Liver (tissue), 9 donors: ENCODE data around the gene RBM18. TPM values are rescaled to one million over a fixed set of nuclear protein-coding genes. Genes with fewer than 3 reads are reported as not detected.

Experiments
- DNase-seq: peaks from one replicate; pipeline ENCODE4 v3.0.0-alpha.2; 2017; ENCODE audit warnings: low spot score
- H3K27ac ChIP-seq, 2 donors: one replicate each; pipeline ENCODE4 v1.7.0; 2013; ENCODE audit warnings: inconsistent platforms in 2 of 2, low read length in 2 of 2, control low read depth in 1 of 2, low read depth in 1 of 2, mild to moderate bottlenecking in 1 of 2
- H3K27me3 ChIP-seq, 4 donors: one replicate each; pipeline versions ENCODE4 v1.6.1 to v1.7.0; 2013; ENCODE audit warnings: low read length in 3 of 4, inconsistent platforms in 1 of 4, mild to moderate bottlenecking in 1 of 4, moderate library complexity in 1 of 4; ENCODE audit not compliant: control insufficient read depth in 4 of 4, insufficient read depth in 4 of 4
- H3K36me3 ChIP-seq, 4 donors: one replicate each; pipeline versions ENCODE4 v1.6.1 to v1.7.0; 2013; ENCODE audit warnings: low read length in 3 of 4, mild to moderate bottlenecking in 3 of 4, low read depth in 1 of 4, moderate library complexity in 1 of 4; ENCODE audit not compliant: control insufficient read depth in 4 of 4, insufficient read depth in 3 of 4
- H3K4me1 ChIP-seq, 4 donors: one replicate each; pipeline versions ENCODE4 v1.6.1 to v1.7.0; 2013; ENCODE audit warnings: low read length in 3 of 4, mild to moderate bottlenecking in 3 of 4, moderate library complexity in 1 of 4; ENCODE audit not compliant: control insufficient read depth in 4 of 4, insufficient read depth in 4 of 4
- H3K4me3 ChIP-seq, 3 donors: one replicate each; pipeline versions ENCODE4 v1.6.1 to v1.7.0; 2013; ENCODE audit warnings: low read length in 3 of 3, control low read depth in 1 of 3, low read depth in 1 of 3, mild to moderate bottlenecking in 1 of 3
- H3K9ac ChIP-seq, 2 donors: one replicate each; pipeline ENCODE4 v1.7.0; 2013; ENCODE audit warnings: low read length in 2 of 2, mild to moderate bottlenecking in 2 of 2, moderate library complexity in 2 of 2, control low read depth in 1 of 2, low read depth in 1 of 2
- H3K9me3 ChIP-seq, 4 donors: one replicate each; pipeline versions ENCODE4 v1.6.1 to v1.7.0; 2013; ENCODE audit warnings: low read length in 3 of 4; ENCODE audit not compliant: control insufficient read depth in 4 of 4
- ATF3 ChIP-seq: IDR thresholded peaks from 2 replicates; pipeline ENCODE4 v1.6.1; 2016; ENCODE audit warnings: antibody characterized with exemption
- CTCF ChIP-seq: fragments of 150-350 bp; IDR thresholded peaks from 2 replicates; pipeline ENCODE4 v1.5.1; 2017; ENCODE audit warnings: improper control_type of control experiment, low read depth, low read length; ENCODE audit not compliant: missing input control
- FOXA1 ChIP-seq: IDR thresholded peaks from 2 replicates; pipeline ENCODE4 v1.6.1; 2016; ENCODE audit warnings: antibody characterized with exemption
- FOXA2 ChIP-seq: IDR thresholded peaks from 2 replicates; pipeline ENCODE4 v1.6.1; 2016; ENCODE audit warnings: antibody characterized with exemption
- GABPA ChIP-seq, 2 donors: IDR thresholded peaks in 1 of 2; conservative IDR thresholded peaks in 1 of 2; 2 replicates each; pipeline ENCODE4 v1.6.1; 2016; ENCODE audit warnings: antibody characterized with exemption in 2 of 2, mild to moderate bottlenecking in 1 of 2, moderate library complexity in 1 of 2
- HNF4A ChIP-seq, 2 donors: conservative IDR thresholded peaks; 2 replicates each; pipeline ENCODE4 v1.6.1; 2016; ENCODE audit warnings: antibody characterized with exemption in 2 of 2, mild to moderate bottlenecking in 2 of 2
- JUND ChIP-seq, 2 donors: IDR thresholded peaks; 2 replicates each; pipeline ENCODE4 v1.6.1; 2016; ENCODE audit warnings: antibody characterized with exemption in 2 of 2
- MAX ChIP-seq: IDR thresholded peaks from 2 replicates; pipeline ENCODE4 v1.6.1; 2016; ENCODE audit warnings: antibody characterized with exemption
- NR2F2 ChIP-seq: IDR thresholded peaks from 2 replicates; pipeline ENCODE4 v1.6.1; 2016; ENCODE audit warnings: antibody characterized with exemption
- RAD21 ChIP-seq, 2 donors: IDR thresholded peaks; 2 replicates each; pipeline ENCODE4 v1.6.1; 2016; ENCODE audit warnings: antibody characterized with exemption in 2 of 2, mild to moderate bottlenecking in 2 of 2
- REST ChIP-seq: IDR thresholded peaks from 2 replicates; pipeline ENCODE4 v1.6.1; 2016; ENCODE audit warnings: antibody characterized with exemption, mild to moderate bottlenecking
- RXRA ChIP-seq, 2 donors: IDR thresholded peaks; 2 replicates each; pipeline ENCODE4 v1.6.1; 2017 to 2018; ENCODE audit warnings: antibody characterized with exemption in 2 of 2, mild to moderate bottlenecking in 1 of 2
- SP1 ChIP-seq: IDR thresholded peaks from 2 replicates; pipeline ENCODE4 v1.6.1; 2018; ENCODE audit warnings: antibody characterized with exemption, mild to moderate bottlenecking
- TAF1 ChIP-seq: conservative IDR thresholded peaks from 2 replicates; pipeline ENCODE4 v1.6.1; 2016; ENCODE audit warnings: antibody characterized with exemption, mild to moderate bottlenecking
- ZBTB33 ChIP-seq: IDR thresholded peaks from 2 replicates; pipeline ENCODE4 v1.6.1; 2016; ENCODE audit warnings: antibody characterized with exemption
- WGBS: extraction: QIAGEN DNeasy Blood & Tissue Kit; methylation state at CpG from one replicate; pipeline ENCODE4 v1.1.7; 2013; 5-methylcytosine and 5-hydroxymethylcytosine counted together
- polyA plus RNA-seq, 2 donors: library from polyadenylated mRNA; stranded (reverse) in 1 of 2; unstranded in 1 of 2; fragments of 200-250 nt in 1 of 2; fragments of >200 nt in 1 of 2; fragmentation: Nextera tagmentation in 1 of 2; extraction: Ambion mirVana in 1 of 2; gene quantifications; one replicate each; pipeline versions ENCODE4 v1.2.1 to v1.2.3, GENCODE V29; 2013 to 2015
- total RNA-seq, 2 donors: library from RNA; depleted of rRNA; stranded (reverse); fragments of >200 nt; gene quantifications; one replicate each; pipeline ENCODE4 v1.2.3, GENCODE V29; 2014
- donor health status: healthy.
- donor health status: healthy.
- donor health status: healthy.
- donor health status: healthy.
- donor health status: healthy.

RBM18 gene
- total and polyA plus RNA-seq, 4 donors: 3.4 to 7.7 (median 5.5) TPM

GRCh38 chr9:122244349-122244748, 20.3 kb downstream of the RBM18 start:
- Histone ChIP-seq H3K4me3 (no peak overlapping the region), H3K36me3 (peaks cover 7 to 75% (median 64%) of the 10 kb centered on the region in 4 donors), H3K9ac (no peak overlapping the region), H3K9me3 (no peaks in the 10 kb centered on the region), H3K27ac (no peak overlapping the region), H3K27me3 (no peaks in the 10 kb centered on the region), H3K4me1 (no peaks in the 10 kb centered on the region)
- DNase-seq: no peak
- TF ChIP-seq FOXA1: no peak
- TF ChIP-seq JUND (IDR thresholded peaks at IDR 0.05): no peak
- TF ChIP-seq ATF3: no peak
- no peak for TF ChIP-seq NR2F2
- TF ChIP-seq RAD21 (IDR thresholded peaks at IDR 0.05): no peak
- TF ChIP-seq TAF1: no peak
- no peak for TF ChIP-seq FOXA2
- TF ChIP-seq RXRA (IDR thresholded peaks at IDR 0.05): no peak
- no peak for TF ChIP-seq MAX
- TF ChIP-seq GABPA (IDR thresholded peaks at IDR 0.05 in 1 of 2, conservative IDR thresholded peaks at IDR 0.05 in 1 of 2): no peak
- no peak for TF ChIP-seq REST
- no peak for TF ChIP-seq SP1
- TF ChIP-seq CTCF: no peak
- WGBS: 96% methylated on average over 3 of the region's 3 CpGs

- Histone ChIP-seq H3K27ac (no peak overlapping the region), H3K9ac (no peak overlapping the region), H3K9me3 (no peaks in the 10 kb centered on the region), H3K4me3 (no peak overlapping the region), H3K27me3 (no peaks in the 10 kb centered on the region), H3K36me3 (peaks cover 4 to 48% (median 38%) of the 10 kb centered on the region in 4 donors), H3K4me1 (no peaks in the 10 kb centered on the region)
- TF ChIP-seq HNF4A (conservative IDR thresholded peaks at IDR 0.05): no peak
- DNase-seq: no peak
- 93% methylated on average over 5 of the region's 5 CpGs for WGBS
Observed at GRCh38 chr9:122239722-122240121, 24.9 kb downstream of the RBM18 start.

GRCh38 chr9:122236681-122237080, 28.0 kb downstream of the RBM18 start:
- Histone ChIP-seq H3K4me3 (no peak overlapping the region), H3K27ac (no peak overlapping the region), H3K9ac (no peak overlapping the region), H3K27me3 (peaks cover 0 to 3% (median 0%) of the 10 kb centered on the region in 4 donors), H3K9me3 (no peaks in the 10 kb centered on the region), H3K4me1 (no peaks in the 10 kb centered on the region), H3K36me3 (peaks cover 4 to 24% (median 15%) of the 10 kb centered on the region in 4 donors)
- TF ChIP-seq REST (no peak), ZBTB33 (no peak), MAX (no peak)
- 81% methylated on average over 10 of the region's 10 CpGs for WGBS
- no peak for DNase-seq
